Memory B cell (primary cell): ENCODE measurements around the gene DHX9.
"Not testable (repeated sequence)": the region's sequence is repeated elsewhere in the genome, so short reads cannot be mapped to it uniquely, and the experiment has no call there.

Source experiments
- ATAC-seq: fragments of 150-1000 bp; cut with Tn5 transposase; 2 replicates; pipeline ENCODE4 v1.10.0; 2021; ENCODE audit warnings: low read depth, mild to moderate bottlenecking, moderate library complexity
- DNase-seq, 2 donors: peaks; one replicate each; pipeline ENCODE4 v3.0.0; 2022; ENCODE audit warnings: low spot score in 2 of 2
- H3K27ac Mint-ChIP-seq: one replicate; pipeline ENCODE4 v1.8.0; 2022; ENCODE audit warnings: mild to moderate bottlenecking, moderate library complexity, mixed read lengths
- H3K27me3 Mint-ChIP-seq: one replicate; pipeline ENCODE4 v1.8.0; 2022; ENCODE audit warnings: mixed read lengths
- H3K36me3 Mint-ChIP-seq: one replicate; pipeline ENCODE4 v1.8.0; 2022; ENCODE audit warnings: mild to moderate bottlenecking, mixed read lengths
- H3K4me1 Mint-ChIP-seq: one replicate; pipeline ENCODE4 v1.8.0; 2022; ENCODE audit warnings: mixed read lengths
- H3K4me3 Mint-ChIP-seq: one replicate; pipeline ENCODE4 v1.8.0; 2022; ENCODE audit warnings: mild to moderate bottlenecking, moderate library complexity, mixed read lengths
- H3K9me3 Mint-ChIP-seq: one replicate; pipeline ENCODE4 v1.8.0; 2022; ENCODE audit warnings: mixed read lengths

The DHX9 gene

GRCh38 chr1:182888736-182889531 is 49.8 kb downstream of the DHX9 start:
- DNase-seq (no peak), ATAC-seq (no peak)
- Mint-ChIP-seq H3K9me3 (peaks cover 4% of the 10 kb centered on the region), H3K27me3 (peaks cover 1% of the 10 kb centered on the region), H3K27ac (peak overlapping the region; percentile 8), H3K4me3 (no peak overlapping the region), H3K4me1 (peaks cover 2% of the 10 kb centered on the region), H3K36me3 (peaks cover 31% of the 10 kb centered on the region)

GRCh38 chr1:182889997-182890396 is 50.9 kb downstream of the DHX9 start:
- peaks cover 25% of the 10 kb centered on the region for H3K36me3 Mint-ChIP-seq
- DNase-seq = no peak
- peak overlapping the region; percentile 66 for H3K27ac Mint-ChIP-seq

GRCh38 chr1:182890927-182891610 is 51.9 kb downstream of the DHX9 start:
- Mint-ChIP-seq H3K27ac (no peak overlapping the region), H3K27me3 (peaks cover 1% of the 10 kb centered on the region), H3K36me3 (peaks cover 18% of the 10 kb centered on the region), H3K4me1 (peaks cover 2% of the 10 kb centered on the region), H3K4me3 (no peak overlapping the region), H3K9me3 (peaks cover 8% of the 10 kb centered on the region)
- DNase-seq = no peak
- no peak for ATAC-seq

More at GRCh38 chr1:182889997-182890396, 50.9 kb downstream of the DHX9 start:
- H3K9me3 Mint-ChIP-seq = peaks cover 7% of the 10 kb centered on the region
- no peak overlapping the region for H3K4me3 Mint-ChIP-seq
- no peak for ATAC-seq
- peaks cover 1% of the 10 kb centered on the region for H3K27me3 Mint-ChIP-seq
- peaks cover 2% of the 10 kb centered on the region for H3K4me1 Mint-ChIP-seq

GRCh38 chr1:182897696-182898095 is 58.5 kb downstream of the DHX9 start:
- Mint-ChIP-seq H3K9me3 (peaks cover 4% of the 10 kb centered on the region), H3K27ac (no peak overlapping the region), H3K4me1 (no peaks in the 10 kb centered on the region), H3K4me3 (no peak overlapping the region), H3K27me3 (no peaks in the 10 kb centered on the region), H3K36me3 (no peaks in the 10 kb centered on the region)
- no peak for DNase-seq
- no peak for ATAC-seq

GRCh38 chr1:182901946-182902345 is 62.8 kb downstream of the DHX9 start:
- not testable (repeated sequence) for H3K36me3 Mint-ChIP-seq, DNase-seq, ATAC-seq, H3K27me3 Mint-ChIP-seq, H3K4me3 Mint-ChIP-seq, H3K27ac Mint-ChIP-seq, H3K4me1 Mint-ChIP-seq, H3K9me3 Mint-ChIP-seq

- no peaks in the 10 kb centered on the region for H3K4me1 Mint-ChIP-seq
- H3K9me3 Mint-ChIP-seq = no peaks in the 10 kb centered on the region
- H3K36me3 Mint-ChIP-seq = peaks cover 1% of the 10 kb centered on the region
- H3K4me3 Mint-ChIP-seq = no peak overlapping the region
- no peak for DNase-seq
- no peak for ATAC-seq
- peaks cover under 1% of the 10 kb centered on the region for H3K27me3 Mint-ChIP-seq
- H3K27ac Mint-ChIP-seq = no peak overlapping the region
These were observed 66.2 kb downstream of the DHX9 start for GRCh38 chr1:182905321-182905720.

- Mint-ChIP-seq H3K4me1 (no peaks in the 10 kb centered on the region), H3K4me3 (no peak overlapping the region), H3K9me3 (no peaks in the 10 kb centered on the region), H3K27ac (no peak overlapping the region), H3K27me3 (peaks cover 5% of the 10 kb centered on the region), H3K36me3 (peaks cover 2% of the 10 kb centered on the region)
- ATAC-seq (no peak), DNase-seq (no peak)
These were observed 70.4 kb downstream of the DHX9 start for GRCh38 chr1:182909578-182909977.

GRCh38 chr1:182910143-182910542 is 71.0 kb downstream of the DHX9 start:
- Mint-ChIP-seq H3K27ac (no peak overlapping the region), H3K9me3 (no peaks in the 10 kb centered on the region), H3K4me1 (no peaks in the 10 kb centered on the region), H3K4me3 (no peak overlapping the region), H3K36me3 (peaks cover 2% of the 10 kb centered on the region), H3K27me3 (peaks cover 5% of the 10 kb centered on the region)
- ATAC-seq (no peak), DNase-seq (no peak)

GRCh38 chr1:182913401-182913800 is 74.3 kb downstream of the DHX9 start:
- DNase-seq (no peak), ATAC-seq (no peak)
- Mint-ChIP-seq H3K27ac (no peak overlapping the region), H3K27me3 (peaks cover 5% of the 10 kb centered on the region), H3K4me3 (no peak overlapping the region), H3K36me3 (peaks cover 2% of the 10 kb centered on the region), H3K9me3 (no peaks in the 10 kb centered on the region), H3K4me1 (no peaks in the 10 kb centered on the region)

GRCh38 chr1:182917378-182917777 is 78.2 kb downstream of the DHX9 start:
- no peaks in the 10 kb centered on the region for H3K27me3 Mint-ChIP-seq
- no peak overlapping the region for H3K4me3 Mint-ChIP-seq
- H3K9me3 Mint-ChIP-seq = no peaks in the 10 kb centered on the region
- H3K27ac Mint-ChIP-seq = no peak overlapping the region
- H3K4me1 Mint-ChIP-seq = no peaks in the 10 kb centered on the region
- DNase-seq = no peak
- no peaks in the 10 kb centered on the region for H3K36me3 Mint-ChIP-seq
- no peak for ATAC-seq

GRCh38 chr1:182925661-182926060 is 86.5 kb downstream of the DHX9 start:
- no peak for DNase-seq
- Mint-ChIP-seq H3K27ac (no peak overlapping the region), H3K36me3 (no peaks in the 10 kb centered on the region), H3K9me3 (peaks cover 1% of the 10 kb centered on the region), H3K4me3 (no peak overlapping the region), H3K27me3 (no peaks in the 10 kb centered on the region), H3K4me1 (peaks cover 9% of the 10 kb centered on the region)
- no peak for ATAC-seq

GRCh38 chr1:182927693-182928433 is 88.7 kb downstream of the DHX9 start:
- Mint-ChIP-seq H3K36me3 (no peaks in the 10 kb centered on the region), H3K27me3 (no peaks in the 10 kb centered on the region), H3K9me3 (peaks cover 1% of the 10 kb centered on the region), H3K4me3 (no peak overlapping the region), H3K27ac (peak overlapping the region; percentile 2), H3K4me1 (peaks cover 9% of the 10 kb centered on the region)
- ATAC-seq = peak; percentile 98
- DNase-seq = no peak

GRCh38 chr1:182930985-182931384 is 91.8 kb downstream of the DHX9 start:
- no peak overlapping the region for H3K27ac Mint-ChIP-seq
- DNase-seq (no peak), ATAC-seq (no peak)

GRCh38 chr1:182935716-182936115 is 96.6 kb downstream of the DHX9 start:
- DNase-seq = no peak
- H3K4me3 Mint-ChIP-seq = no peak overlapping the region
- no peaks in the 10 kb centered on the region for H3K27me3 Mint-ChIP-seq
- H3K36me3 Mint-ChIP-seq = peaks cover 6% of the 10 kb centered on the region
- peaks cover 21% of the 10 kb centered on the region for H3K9me3 Mint-ChIP-seq
- ATAC-seq = no peak
- H3K27ac Mint-ChIP-seq = no peak overlapping the region
- no peaks in the 10 kb centered on the region for H3K4me1 Mint-ChIP-seq

More at GRCh38 chr1:182930985-182931384, 91.8 kb downstream of the DHX9 start:
- Mint-ChIP-seq H3K36me3 (peaks cover 4% of the 10 kb centered on the region), H3K9me3 (peaks cover 13% of the 10 kb centered on the region), H3K27me3 (no peaks in the 10 kb centered on the region), H3K4me3 (no peak overlapping the region), H3K4me1 (peaks cover 9% of the 10 kb centered on the region)
